AG09309 (cell line): ENCODE measurements around the gene RIMOC1.

Experiments used
- DNase-seq: peaks from one replicate; pipeline ENCODE4 v3.0.0-alpha.2; 2010; ENCODE audit warnings: low read depth
- H3K4me3 ChIP-seq: 2 replicates; pipeline ENCODE4 v1.5.1; 2011; ENCODE audit warnings: mild to moderate bottlenecking, low read depth, low read length, moderate library complexity; ENCODE audit not compliant: control insufficient read depth
- TF ChIP-seq, protein P1 (sequence below): IDR thresholded peaks from 2 replicates; pipeline ENCODE4 v1.5.1; 2011; ENCODE audit warnings: mild to moderate bottlenecking, low read depth, low read length, inconsistent platforms; ENCODE audit not compliant: insufficient read depth, control insufficient read depth; ENCODE audit errors: missing control alignments

Gene RIMOC1

DNA sequence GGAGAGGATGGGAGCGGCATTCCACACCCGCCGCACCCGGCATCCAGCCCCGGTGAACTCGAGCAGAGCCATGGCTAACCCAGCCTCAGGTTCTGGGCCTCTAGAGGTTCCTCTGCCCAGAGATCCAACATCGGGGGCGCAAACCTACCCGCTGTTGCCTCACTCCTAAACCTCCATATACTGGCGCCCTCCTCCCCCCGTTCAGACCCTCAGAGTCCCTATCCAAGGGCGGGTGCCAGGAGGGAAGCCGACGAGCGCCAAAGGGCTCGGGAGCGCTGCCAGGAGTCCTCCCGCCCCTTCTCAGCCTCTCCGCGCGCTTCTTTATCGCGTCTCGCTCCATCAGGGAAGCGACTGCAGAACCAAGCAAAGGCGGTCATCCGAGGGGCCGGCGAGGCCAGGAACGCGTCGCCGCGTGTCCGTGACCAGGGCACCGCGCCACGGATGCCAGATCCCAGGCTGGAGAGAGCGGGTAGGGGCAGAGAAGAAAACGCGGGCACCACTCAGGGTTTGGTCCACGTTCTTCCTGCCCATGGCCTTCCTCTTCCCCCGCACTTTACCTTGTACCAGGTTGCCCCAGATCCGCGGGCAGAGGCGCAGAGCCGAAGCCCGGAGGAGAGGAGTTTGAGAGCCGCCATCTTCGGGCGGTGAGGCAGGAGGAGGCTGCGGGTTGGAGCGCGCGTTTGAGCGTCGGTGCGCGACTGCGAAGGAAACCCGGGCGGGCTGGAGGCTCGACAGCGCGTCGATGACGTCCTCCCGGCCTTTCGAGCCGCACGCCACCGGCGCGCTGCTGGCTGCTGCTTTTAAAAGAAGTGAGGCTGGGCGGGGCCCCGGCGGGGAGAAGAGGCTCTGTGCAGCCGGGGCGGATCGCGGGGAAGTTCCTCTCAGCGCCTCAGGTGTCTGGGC is 34.2 kb upstream of the RIMOC1 start, which contains the start of gene OXCT1:
Gene OXCT1, minus strand, starts transcription at position 702 of the 903 bp plus-strand sequence. Its CDS starts 67 bp downstream, at position 635.
- peak; percentile 24 for DNase-seq
- TF ChIP-seq, protein P1, sequence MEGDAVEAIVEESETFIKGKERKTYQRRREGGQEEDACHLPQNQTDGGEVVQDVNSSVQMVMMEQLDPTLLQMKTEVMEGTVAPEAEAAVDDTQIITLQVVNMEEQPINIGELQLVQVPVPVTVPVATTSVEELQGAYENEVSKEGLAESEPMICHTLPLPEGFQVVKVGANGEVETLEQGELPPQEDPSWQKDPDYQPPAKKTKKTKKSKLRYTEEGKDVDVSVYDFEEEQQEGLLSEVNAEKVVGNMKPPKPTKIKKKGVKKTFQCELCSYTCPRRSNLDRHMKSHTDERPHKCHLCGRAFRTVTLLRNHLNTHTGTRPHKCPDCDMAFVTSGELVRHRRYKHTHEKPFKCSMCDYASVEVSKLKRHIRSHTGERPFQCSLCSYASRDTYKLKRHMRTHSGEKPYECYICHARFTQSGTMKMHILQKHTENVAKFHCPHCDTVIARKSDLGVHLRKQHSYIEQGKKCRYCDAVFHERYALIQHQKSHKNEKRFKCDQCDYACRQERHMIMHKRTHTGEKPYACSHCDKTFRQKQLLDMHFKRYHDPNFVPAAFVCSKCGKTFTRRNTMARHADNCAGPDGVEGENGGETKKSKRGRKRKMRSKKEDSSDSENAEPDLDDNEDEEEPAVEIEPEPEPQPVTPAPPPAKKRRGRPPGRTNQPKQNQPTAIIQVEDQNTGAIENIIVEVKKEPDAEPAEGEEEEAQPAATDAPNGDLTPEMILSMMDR, result no peak
- peak within 1 kb of the TSS; percentile 80 for H3K4me3 ChIP-seq

GRCh38 chr5:41870627-41871048 is 33.5 kb upstream of the RIMOC1 start:
- H3K4me3 ChIP-seq, result peak overlapping the region; percentile 80
- TF ChIP-seq, protein P1, result no peak
- DNase-seq, result no peak

DNA sequence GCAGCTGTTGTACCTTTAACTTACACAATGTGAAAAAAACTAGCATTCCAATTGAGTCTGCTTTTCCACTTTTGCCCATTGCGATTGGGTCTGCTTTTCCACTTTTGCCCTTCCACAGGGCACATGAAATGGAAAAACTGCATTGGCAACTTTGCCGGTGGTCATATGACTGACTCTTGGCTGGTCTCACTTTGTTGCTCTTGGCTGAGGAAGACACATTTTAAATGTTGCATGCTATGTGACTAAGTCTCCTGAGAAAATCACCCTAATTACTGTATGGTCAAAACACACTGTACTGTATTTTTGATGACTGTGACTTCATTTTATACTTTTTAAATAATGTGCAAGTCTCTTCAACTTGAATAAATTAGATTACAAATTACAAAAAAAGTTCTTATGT is 32.3 kb upstream of the RIMOC1 start:
- TF ChIP-seq, protein P1, result no peak
- peak; percentile 41 for DNase-seq
- no peak overlapping the region for H3K4me3 ChIP-seq

GRCh38 chr5:41874512-41875060 is 29.6 kb upstream of the RIMOC1 start:
- DNase-seq, result no peak
- TF ChIP-seq, protein P1, result no peak
- no peak overlapping the region for H3K4me3 ChIP-seq

- no peak for DNase-seq
- TF ChIP-seq, protein P1, result no peak
- H3K4me3 ChIP-seq, result no peak overlapping the region
Observed at GRCh38 chr5:41875121-41875520, 29.0 kb upstream of the RIMOC1 start.

DNA sequence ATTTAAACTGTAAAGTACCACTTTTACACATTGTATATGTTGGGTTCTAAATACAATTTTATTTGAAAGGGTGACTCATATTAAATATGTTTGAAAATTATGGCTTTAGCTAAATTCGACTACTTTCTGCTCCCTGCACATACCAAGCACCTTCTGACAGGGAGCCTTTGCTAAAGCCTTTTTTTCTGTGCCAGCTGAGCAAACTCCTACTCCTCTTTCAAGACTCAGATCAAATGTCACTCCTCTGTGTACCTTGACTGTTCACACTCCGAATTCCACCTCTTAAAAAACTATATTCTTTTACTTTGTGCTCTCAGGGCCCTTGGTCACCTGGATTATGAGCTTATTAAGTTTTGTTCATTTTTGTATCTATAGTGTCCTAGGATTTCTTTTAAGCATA is 27.5 kb upstream of the RIMOC1 start:
- TF ChIP-seq, protein P1, result no peak
- H3K4me3 ChIP-seq, result no peak overlapping the region
- DNase-seq, result no peak
